HG03354 (cell line): ENCODE results near the gene FHOD3.

Experiments
- ATAC-seq: cut with Tn5 transposase; IDR thresholded peaks from one replicate; pipeline ENCODE4 v1.9.1; 2021; ENCODE audit warnings: mild to moderate bottlenecking; ENCODE audit not compliant: unreplicated experiment, poor library complexity, severe bottlenecking

FHOD3 gene

GRCh38 chr18:36428431-36429029, 131.0 kb downstream of the FHOD3 start:
- no peak for ATAC-seq

GRCh38 chr18:36432880-36433555, 135.5 kb downstream of the FHOD3 start:
- no peak for ATAC-seq

- ATAC-seq, result no peak
Measured at GRCh38 chr18:36436387-36436786, 138.9 kb downstream of the FHOD3 start.

- no peak for ATAC-seq
Measured at GRCh38 chr18:36440614-36441013, 143.1 kb downstream of the FHOD3 start.

- peak; percentile 45 for ATAC-seq
Measured at GRCh38 chr18:36441426-36442240, 144.1 kb downstream of the FHOD3 start.

GRCh38 chr18:36442717-36443116, 145.2 kb downstream of the FHOD3 start:
- ATAC-seq, result no peak

GRCh38 chr18:36446059-36446458, 148.5 kb downstream of the FHOD3 start:
- no peak for ATAC-seq

- ATAC-seq, result no peak
Measured at GRCh38 chr18:36448384-36449290, 151.1 kb downstream of the FHOD3 start.

GRCh38 chr18:36449451-36449850, 151.9 kb downstream of the FHOD3 start:
- ATAC-seq, result no peak

- no peak for ATAC-seq
Measured at GRCh38 chr18:36450264-36450663, 152.8 kb downstream of the FHOD3 start.

- ATAC-seq, result no peak
Measured at GRCh38 chr18:36451454-36452251, 154.1 kb downstream of the FHOD3 start.

GRCh38 chr18:36454245-36454644, 156.7 kb downstream of the FHOD3 start:
- ATAC-seq, result no peak

GRCh38 chr18:36454848-36455458, 157.4 kb downstream of the FHOD3 start:
- ATAC-seq, result no peak

- ATAC-seq, result no peak
Measured at GRCh38 chr18:36455931-36456330, 158.4 kb downstream of the FHOD3 start.

GRCh38 chr18:36456622-36457021, 159.1 kb downstream of the FHOD3 start:
- ATAC-seq, result no peak

- no peak for ATAC-seq
Measured at GRCh38 chr18:36457683-36458082, 160.2 kb downstream of the FHOD3 start.

- no peak for ATAC-seq
Measured at GRCh38 chr18:36458306-36458705, 160.8 kb downstream of the FHOD3 start.

GRCh38 chr18:36459203-36459602, 161.7 kb downstream of the FHOD3 start:
- ATAC-seq, result no peak

- ATAC-seq, result no peak
Measured at GRCh38 chr18:36459786-36460185, 162.3 kb downstream of the FHOD3 start.
